Retinal pigment epithelial cell (primary cell): ENCODE data around the gene HPGD.

Experiments
- DNase-seq: peaks from one replicate; pipeline ENCODE4 v3.0.0-alpha.2; 2010; ENCODE audit warnings: low read depth
- H3K4me3 ChIP-seq: 2 replicates; pipeline ENCODE4 v1.5.1; 2011; ENCODE audit warnings: mild to moderate bottlenecking, low read length, control low read depth, moderate library complexity
- TF ChIP-seq, protein P1 (sequence below): conservative IDR thresholded peaks from 2 replicates; pipeline ENCODE4 v1.5.1; 2011; ENCODE audit warnings: low read depth, low read length, control low read depth, inconsistent platforms

HPGD gene

DNA sequence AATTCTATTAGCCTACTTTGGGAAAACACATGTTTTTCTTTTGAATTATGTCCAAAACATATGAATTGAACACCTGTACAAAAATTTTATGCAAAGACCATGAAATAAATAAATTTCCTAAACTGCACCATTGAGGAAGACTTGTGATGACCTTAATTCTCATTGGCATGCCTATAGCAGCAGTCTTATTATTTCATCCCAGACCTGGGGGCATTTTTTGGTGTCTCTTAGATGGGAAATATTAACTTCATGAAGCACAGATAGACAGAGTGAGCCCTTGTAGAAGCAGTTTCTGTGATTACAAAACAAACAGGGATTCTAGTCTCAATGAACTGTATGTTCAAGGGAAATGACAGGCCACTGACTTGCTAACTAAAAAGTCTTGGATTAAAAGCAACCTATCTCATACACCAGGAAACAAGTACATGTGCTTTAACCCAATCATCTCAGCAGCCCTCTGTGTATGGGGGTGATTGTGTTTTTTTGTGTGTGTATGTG, 32.0 kb upstream of the HPGD start:
- TF ChIP-seq, protein P1, sequence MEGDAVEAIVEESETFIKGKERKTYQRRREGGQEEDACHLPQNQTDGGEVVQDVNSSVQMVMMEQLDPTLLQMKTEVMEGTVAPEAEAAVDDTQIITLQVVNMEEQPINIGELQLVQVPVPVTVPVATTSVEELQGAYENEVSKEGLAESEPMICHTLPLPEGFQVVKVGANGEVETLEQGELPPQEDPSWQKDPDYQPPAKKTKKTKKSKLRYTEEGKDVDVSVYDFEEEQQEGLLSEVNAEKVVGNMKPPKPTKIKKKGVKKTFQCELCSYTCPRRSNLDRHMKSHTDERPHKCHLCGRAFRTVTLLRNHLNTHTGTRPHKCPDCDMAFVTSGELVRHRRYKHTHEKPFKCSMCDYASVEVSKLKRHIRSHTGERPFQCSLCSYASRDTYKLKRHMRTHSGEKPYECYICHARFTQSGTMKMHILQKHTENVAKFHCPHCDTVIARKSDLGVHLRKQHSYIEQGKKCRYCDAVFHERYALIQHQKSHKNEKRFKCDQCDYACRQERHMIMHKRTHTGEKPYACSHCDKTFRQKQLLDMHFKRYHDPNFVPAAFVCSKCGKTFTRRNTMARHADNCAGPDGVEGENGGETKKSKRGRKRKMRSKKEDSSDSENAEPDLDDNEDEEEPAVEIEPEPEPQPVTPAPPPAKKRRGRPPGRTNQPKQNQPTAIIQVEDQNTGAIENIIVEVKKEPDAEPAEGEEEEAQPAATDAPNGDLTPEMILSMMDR, result no peak
- no peak overlapping the region for H3K4me3 ChIP-seq
- no peak for DNase-seq

DNA sequence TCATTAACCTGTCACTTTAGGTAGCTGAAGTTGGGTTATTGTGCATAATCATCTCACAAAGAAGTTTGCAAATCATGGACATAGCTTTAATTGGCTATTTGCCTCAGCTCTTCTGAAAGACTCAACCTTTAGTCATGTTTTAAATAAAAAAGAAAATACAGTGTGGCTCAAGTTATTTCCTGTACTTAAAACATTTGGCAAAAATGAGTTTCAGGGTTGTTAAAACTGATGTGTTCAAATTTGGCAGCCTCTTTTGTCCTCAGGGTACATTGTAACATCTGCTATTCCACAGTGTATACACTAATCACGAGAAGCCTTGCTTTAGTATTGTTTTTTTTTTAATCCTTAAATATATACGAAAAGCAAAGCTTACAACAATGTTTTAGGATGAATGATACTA, 31.5 kb upstream of the HPGD start:
- TF ChIP-seq, protein P1, result no peak
- H3K4me3 ChIP-seq, result no peak overlapping the region
- DNase-seq, result no peak

DNA sequence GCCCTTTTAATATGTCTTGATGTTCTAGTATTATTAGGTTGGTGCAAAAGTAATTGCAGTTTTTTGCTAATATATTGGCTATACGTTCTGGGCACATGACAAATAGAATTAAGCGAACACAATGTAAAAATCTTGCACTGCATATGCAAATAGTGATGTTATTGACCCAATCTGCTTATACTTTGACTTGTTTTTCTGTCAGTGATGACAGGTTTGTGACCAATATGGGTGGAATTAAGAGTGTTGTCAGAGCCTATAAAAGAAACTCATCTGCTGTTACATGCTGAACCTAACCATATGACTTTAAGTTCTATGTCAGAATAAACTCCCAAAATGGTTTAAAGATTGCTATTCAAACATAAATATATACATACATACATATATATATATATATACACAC, 30.7 kb upstream of the HPGD start:
- TF ChIP-seq, protein P1, result no peak
- H3K4me3 ChIP-seq, result no peak overlapping the region
- no peak for DNase-seq

DNA sequence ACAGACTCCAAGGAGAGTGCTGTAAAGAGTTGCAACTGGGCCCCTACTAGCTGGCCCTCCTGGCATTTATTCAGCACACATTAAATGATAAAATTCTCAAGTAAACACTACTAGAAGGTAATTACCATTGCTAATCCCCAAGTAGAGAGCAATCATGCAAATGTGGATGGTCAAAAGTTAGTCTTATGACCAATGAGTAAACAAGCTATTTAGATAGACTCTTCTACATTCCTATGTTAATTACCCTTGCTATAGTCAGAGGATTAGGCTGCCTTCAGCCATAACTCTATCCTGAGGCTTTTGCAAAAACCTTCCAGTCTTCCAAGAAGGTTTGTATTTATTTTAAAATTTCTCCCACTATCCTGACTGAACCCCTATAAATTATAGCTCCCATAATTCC, 28.3 kb upstream of the HPGD start:
- TF ChIP-seq, protein P1, result no peak
- DNase-seq, result peak; percentile 14
- no peak overlapping the region for H3K4me3 ChIP-seq

DNA sequence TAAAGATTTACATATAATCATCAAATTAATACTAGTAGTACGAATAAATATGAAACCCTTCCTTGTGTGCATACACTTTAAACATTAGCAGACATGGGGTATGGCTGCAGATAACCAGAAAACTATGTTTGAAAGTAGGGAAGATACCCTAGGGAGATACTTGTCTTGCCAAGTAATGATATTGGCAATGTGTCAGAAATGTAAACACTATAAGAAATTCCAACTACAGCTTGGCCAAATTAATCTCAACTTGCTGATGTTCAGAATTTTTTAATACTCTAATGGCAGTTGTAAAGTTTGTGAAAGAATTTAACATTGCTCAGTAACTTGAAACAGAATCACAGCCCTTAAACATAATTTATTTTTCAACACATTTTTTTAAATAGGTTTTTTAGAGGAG, 27.4 kb upstream of the HPGD start:
- no peak overlapping the region for H3K4me3 ChIP-seq
- TF ChIP-seq, protein P1, result no peak
- DNase-seq, result no peak

DNA sequence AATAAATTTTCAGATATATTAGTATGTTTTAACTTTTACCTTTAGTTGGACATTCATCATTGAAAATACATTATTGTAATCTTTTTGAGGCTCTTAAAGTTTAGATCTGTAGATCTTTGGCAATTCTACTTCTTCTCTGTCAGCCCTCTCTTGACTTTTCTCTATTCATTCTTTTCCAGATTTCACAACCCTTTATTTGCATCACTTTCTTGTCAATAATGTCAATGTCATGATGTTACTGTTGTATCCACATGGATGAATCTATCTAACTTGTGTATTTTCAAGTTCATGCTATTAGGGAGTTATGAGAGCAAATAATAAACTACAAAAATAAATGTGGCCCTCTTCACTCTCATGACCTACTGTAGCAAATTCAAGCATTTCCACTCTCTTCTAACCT, 23.0 kb upstream of the HPGD start:
- H3K4me3 ChIP-seq, result no peak overlapping the region
- DNase-seq, result no peak
- TF ChIP-seq, protein P1, result no peak

DNA sequence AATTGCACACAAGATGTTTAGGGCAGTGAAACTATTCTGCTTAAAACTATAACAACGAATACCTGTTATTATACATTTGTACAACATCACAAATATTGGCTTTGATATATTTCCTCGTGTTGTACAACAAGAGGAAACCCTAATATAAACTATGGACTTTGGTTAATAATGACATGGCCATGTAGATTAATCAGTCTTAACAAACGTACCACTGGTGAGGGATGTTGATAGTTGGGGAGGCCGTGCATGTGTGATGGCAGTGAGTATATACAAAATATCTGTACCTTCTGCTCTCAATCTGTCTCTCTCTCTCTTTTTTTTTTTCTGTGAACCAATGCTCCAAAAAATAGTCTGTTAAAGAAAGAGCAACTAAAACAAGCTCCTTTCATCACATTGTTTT, 22.2 kb upstream of the HPGD start:
- no peak for DNase-seq
- TF ChIP-seq, protein P1, result no peak

More for the DNA sequence above, 22.2 kb upstream of the HPGD start:
- no peak overlapping the region for H3K4me3 ChIP-seq
